GM19468 (cell line): ENCODE measurements around the gene B9D1.

ENCODE experiments used
- ATAC-seq: cut with Tn5 transposase; IDR thresholded peaks from one replicate; pipeline ENCODE4 v1.9.1; 2021; ENCODE audit warnings: mild to moderate bottlenecking, moderate library complexity, moderate number of reproducible peaks; ENCODE audit not compliant: unreplicated experiment; ENCODE audit errors: extremely low read depth

B9D1 gene

DNA sequence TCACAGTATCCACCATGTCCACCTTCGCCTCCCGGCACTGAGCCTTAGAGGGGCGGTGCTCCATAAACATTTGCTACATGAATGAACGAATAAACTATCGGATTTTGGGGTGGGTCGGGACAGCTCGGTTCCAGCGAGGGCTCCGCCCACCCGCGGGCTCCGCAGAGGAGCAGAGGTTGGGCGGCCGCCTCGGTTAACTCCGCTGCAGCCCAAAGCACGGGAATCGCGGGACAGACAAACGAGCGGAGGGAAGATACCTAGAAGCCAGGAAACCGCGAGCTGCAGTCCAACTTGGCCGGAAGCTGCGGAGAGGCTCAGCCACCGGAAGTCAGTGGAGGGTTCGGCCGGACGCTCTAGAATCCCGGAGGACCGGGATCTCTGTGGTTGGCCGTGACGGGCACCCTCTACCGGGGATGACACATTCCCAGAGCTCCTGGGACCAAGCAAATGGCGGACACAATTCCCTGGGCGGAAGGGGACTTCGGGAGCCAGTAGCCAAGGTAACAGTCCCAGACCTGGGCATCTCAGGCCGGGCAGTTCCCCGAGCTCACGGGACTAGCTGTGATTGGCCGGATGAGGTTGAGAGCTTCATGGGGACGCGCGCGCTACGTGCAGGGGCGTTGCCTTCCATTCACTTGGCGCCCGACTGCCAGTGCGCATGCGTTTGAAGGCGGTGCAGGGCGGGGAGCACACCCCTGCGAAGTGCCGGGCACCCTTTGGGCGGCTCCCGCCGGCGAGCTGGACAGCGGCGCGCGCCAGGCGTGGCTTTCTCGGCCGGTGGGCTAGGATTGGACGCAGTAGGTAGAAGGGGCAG is 15.3 kb upstream of the B9D1 start:
- peak; percentile 96 for ATAC-seq

DNA sequence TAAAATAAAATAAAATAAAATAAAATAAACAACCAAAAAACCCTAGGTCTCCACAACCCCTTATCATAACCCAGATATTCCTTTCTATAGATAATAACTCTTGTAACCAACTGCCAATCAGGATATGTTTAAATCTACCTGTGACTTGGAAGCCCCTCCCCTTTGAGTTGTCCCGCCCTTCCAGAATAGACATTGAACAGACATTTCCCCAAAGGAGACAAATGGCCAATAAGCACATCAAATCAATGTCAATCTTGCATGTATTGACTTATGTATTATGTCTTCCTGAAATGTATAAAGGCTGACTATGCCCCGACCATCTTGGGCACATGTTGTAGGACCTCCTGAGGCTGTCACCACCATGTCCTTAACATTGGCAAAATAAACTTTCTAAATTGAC is 14.3 kb upstream of the B9D1 start:
- no peak for ATAC-seq

DNA sequence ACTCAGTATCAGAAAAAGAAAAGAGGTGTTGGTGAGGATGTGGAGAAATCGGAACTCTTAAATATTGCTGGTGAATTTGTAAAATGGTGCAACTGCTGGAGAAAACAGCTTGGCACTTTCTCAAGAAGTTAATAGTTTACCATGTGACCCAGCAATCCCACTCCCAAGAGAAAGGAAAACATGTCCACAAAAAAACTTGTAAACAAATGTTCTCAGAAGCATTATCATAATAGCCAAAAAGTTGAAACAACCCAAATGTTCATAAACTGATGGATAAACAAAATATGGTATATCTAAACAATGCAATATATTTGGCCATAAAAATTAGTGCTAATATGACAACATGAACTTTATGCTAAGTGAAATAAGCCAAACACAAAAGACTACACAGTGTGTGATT is 13.2 kb upstream of the B9D1 start:
- no peak for ATAC-seq

DNA sequence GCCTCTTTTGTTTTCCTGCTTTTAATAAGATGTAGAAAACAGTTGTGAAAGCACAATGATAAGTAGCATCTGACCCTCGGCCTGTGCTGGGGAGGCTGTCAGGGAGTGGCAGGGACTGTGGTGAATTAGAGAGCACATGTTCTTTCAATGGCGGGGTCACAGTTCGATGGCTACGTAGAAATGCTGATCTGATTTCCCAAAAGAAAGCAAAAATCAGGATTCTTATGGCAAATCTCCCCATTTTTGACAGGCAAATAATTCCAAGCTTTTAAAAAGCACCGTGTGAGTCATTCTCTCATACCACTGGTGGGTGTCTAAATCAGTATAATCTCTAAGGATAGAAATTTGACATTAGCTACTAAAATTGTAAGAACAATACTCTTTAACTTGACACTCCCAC is 11.6 kb upstream of the B9D1 start:
- ATAC-seq, result no peak

DNA sequence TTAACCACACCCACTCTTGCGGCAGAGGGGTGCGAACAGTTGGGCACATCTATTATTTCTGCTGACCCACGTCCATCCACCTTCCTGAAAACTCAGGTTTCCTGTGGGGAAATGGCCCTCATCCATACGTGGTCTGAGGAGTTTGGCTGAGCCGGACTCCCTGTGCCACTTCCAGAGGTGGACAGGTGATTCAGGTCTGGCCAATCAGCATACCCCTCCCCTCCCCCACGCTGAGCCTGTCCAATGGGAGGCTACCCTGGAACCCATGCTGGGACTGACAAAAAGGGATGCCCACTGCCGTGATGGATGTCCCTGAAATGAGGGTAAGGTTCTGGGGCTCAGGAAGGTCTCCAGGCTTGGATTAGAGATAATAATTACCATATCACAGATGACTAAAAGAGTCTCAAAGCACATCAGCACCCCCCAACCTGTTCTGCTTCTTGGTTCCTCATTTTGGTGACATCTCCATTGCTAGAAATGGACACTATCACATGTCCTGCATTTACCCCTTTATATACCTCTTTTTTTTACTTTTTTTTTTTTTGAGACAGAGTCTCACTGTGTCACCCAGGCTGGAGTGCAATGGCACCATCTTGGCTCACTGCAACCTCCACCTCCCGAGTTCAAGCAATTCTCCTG is 10.5 kb upstream of the B9D1 start:
- ATAC-seq, result no peak

DNA sequence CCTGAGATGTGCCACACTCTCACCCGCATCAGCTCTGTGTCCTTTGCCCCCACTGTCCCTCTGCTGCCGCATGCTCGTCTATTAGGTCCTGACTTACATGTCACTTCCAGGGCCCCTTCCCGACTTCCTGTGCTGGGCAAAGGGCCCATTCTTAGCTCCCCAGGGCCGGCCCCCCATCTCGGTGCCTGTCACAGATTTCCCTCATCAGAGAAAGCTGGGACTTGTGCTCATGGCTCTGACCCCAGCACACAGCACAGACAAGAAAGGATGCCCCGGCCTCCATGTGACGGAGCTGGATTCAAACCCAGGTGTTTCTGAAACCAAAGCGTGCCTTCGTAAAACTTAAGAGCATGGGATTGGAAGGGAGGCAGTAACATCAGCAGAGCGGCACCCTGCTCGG is 9.9 kb upstream of the B9D1 start:
- no peak for ATAC-seq

DNA sequence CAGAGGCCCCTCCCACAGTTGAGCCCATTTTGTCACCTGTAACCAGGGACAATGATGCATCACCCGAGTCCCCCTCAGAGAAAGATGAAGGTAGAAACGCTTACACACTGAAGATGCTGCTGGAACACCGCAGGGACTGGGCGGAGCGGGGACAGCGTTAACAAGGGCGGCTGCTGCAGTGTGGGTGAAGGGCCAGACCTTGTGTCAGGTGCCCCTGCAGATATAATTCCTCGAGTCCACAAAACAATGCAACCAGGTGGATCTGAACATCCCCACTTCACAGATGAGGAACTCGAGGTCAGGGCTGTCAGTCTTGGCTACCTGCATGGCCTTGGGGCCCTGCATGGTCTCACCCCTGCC is 9.5 kb upstream of the B9D1 start:
- no peak for ATAC-seq

DNA sequence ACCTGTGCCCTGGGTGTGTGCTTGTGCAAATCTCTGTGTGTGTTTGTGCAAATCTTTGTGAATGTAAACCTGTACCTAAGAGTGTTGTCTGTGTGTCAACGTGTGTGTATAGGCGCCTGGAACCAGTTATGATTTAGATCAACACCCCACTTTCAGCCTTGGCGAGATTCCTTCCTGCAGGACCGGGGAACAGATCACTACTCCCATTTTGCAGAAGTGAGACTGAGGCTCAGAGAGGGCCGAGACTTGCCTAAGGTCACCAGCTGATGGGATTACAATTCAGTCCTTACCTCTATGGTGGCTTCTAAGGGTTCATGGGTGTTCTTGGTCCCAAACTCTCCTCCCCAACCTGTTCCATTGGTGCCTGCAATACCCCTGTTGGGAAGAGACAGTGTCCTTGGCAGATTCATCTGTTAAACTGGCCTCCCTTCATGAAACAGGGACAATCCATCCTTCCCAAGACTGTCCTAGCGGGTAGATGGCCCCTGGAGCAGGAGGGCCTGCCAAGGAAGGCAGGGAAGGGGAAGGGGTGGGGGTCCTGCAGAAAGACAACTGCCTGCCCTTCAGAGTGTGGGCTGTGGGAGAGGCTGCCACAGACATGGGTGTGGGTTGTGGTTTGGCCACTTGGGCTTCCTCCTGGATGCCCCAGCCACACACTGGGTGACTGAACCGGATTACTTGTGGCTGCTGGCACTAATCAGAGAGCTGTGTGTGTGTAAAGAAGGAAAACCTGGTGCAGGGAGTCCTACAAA is 8.9 kb upstream of the B9D1 start:
- no peak for ATAC-seq

DNA sequence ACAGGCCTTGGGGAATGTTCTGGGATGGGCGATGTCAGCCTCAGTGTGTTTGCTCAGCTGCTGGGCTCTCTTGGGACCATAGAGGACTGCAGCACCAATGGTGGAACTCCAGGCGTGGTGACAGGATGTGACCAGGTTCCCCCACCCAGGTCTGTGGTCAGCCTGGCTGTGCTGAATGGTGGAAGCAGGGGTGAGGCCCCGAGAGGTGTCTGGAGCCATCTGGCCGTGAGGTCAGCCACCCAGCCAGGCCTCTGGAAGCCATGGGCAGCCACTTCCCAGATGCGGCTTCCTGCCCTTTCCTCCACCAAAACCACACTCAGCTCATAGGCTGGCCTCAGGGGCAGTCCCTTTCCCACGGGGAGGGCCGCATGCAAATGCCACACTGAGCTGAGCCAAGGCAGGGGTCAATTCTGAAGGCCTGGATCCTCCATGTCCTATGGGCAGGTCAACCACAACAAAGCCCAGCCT is 8.0 kb upstream of the B9D1 start:
- no peak for ATAC-seq

DNA sequence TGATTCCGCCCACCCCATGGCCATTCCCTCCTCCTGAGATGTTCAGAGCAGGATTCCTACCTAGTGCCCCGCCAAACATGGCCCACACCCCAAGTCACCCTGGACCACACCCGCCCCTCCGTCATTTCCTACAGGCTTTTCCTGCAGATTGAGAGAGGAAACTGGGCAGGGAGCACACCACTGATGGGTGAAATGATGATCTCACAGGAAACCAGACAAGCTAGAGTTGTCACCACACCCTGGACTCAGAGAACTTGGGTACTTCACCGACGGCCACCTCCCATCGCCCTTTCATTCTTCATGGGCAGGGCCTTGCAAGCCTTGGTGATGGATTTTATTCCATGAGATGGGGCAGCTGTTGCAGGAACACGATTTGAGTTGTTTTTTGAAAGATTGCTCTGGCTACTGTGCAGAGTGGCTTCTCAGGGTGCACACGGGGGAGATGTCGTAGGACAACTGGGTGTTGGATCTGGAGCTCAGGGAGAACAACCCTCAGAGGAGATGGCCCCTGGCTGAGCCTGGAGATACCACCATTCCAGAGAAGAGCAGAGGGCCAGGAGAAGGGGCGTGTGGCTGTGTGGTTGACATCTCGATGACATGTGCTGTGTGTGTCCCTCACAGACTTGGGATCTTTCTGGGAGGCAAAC is 7.4 kb upstream of the B9D1 start:
- ATAC-seq, result no peak

DNA sequence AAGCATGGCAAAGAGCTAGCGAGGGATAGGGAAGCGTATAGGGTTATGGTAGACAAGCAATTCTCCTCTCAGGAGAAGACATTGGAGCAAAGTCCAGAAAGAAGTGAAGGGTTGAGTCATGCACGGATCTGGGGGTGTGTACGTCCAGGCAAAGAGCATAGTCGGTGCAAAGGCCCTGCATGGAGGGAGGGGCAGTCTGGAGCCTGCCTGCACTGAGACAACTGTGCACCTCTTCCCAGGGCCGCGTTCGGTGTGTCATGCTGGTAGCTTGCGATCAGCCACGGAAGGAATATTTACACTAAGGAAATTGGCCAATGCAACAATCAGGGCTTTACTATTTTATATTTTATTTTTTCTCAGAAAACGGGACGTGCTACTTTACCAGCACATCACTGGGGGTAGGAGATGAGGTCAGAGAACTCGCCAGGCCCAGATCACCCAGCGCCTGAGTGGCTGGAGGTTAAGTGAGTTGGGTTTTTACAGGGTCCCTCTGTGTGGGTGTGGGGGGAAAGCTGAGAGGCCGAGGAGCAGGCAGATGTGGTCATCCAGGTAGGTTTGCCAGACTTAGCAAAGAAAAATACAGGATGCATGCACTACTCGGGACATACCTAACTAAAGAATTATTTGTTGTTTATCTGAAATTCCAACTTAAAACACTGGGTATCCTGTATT is 6.7 kb upstream of the B9D1 start:
- ATAC-seq, result no peak

DNA sequence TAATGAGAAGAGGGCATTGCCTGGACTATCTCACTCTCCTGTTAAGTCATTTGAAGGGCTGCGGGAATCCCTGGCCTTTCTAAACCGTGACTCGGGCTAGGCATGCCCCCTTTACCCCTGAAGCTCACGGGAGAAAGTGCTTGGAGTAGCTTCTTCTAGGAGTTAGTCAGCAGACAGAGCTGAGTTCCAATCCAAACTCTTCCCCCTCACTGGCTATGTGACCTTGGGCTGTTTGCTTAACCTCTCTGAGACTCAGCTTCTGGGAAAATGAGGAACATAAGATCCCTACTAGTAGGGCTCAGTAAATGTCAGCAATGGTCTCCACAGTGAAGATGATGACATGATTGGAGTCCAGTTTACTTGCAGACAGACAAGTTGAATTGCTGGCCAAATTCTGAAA is 5.7 kb upstream of the B9D1 start:
- no peak for ATAC-seq

DNA sequence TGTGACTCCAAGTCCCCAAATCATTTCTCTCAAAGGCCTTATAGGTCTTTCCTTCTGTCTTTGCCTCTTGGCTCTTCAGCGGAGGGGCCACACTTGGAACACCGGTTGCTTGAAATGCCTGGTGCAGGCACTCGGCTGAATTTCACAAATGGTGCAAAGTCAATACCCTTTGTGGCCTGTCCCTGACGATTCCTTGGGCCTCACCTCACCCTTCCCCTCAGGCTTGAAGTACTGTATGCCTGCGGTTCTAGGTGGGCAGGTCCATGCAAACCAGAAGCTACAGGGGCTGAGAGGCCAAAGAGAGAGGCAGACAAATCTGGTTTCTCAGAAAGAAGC is 4.1 kb upstream of the B9D1 start:
- ATAC-seq, result no peak

DNA sequence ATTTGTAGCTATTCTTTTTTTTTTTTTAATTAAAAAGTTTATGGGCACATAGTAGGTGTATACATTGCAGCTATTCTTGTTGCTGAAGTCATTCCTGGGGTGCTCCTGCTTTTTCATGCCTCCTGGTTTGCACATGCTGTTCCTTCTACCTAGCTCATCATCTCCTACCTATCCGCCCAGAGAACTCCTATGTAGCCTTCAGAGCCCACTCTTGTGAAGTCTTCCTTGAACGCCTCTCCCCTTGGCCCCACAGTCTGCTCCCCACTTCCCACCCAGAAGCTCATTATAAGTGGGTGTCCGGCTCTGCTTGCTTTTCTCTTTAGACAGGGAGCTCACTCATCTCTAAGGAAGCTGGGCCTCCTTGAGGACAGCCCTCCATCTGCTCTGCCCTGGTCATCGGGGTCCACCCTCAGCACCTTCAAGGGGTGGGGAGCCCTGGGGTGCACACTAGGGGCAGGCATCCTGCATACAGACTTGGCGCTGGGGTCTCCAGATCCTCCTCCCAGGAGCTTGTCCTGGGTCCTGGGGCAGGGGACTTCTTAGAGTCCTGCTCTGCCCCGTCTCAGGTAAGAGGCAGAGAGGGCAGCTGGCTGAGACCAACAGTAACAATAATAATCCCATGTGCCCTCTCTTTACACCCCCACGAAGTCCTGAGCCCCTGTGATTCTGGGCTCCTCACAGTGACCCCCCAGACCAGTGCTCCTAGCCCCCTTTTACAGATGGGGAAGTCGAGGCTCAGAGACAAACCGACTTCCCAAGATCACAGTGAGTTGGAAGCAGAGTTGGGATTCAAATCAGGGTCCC is 3.5 kb upstream of the B9D1 start:
- no peak for ATAC-seq

DNA sequence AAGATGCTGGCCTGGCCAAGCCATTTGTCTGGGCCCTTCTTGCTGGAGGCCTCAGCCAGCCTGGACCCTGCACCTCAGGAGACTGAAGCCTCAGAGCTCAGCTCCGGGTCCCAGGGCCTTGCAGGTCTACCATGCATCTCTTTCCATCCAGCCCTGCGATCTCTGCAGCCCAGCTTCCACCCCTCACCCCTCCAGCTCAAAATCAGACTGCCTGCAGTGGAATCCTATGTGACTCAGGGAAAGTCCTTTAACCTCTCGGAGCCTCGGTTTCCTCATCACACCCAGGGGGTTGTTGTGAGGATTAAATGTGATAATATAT is 2.9 kb upstream of the B9D1 start:
- no peak for ATAC-seq

DNA sequence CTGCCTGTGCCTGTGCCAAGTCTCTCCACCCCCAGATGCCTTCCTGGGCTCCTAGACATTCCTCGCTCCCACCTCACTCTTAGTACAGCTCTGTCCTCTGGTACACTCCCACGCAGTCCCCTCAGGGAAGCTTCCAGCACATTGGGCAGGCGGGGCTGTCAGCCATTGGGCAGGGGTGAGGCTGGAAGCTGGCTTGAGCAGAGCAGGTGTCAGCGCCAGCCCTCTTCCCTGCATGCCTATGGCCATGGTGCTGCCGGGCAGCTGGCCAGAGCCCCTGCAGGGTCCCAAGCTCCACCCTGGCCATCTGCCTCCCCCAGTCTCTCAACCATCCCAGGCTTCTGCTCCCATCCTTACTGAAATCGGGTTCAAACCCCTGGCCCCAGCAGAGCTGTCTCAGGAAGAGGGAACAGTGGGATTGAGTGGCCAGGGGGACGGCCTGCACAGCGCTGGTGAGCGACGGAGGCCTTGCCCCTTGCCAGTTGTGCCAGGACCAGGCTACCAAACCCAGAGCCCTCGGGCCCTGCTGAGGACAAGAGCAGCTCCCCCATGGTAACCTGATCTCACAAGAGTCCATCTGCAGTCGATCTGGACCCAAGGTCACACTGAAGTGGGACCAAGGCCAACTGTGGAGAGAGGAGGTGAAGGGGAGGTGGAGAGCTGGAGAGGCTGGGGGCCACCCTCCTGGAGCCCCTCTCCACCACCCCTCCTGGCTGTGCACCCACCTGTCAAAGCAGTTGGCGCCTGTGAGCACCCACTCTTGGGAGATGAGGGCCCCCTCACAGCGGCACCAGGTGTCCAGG is 2.4 kb upstream of the B9D1 start:
- ATAC-seq, result no peak

DNA sequence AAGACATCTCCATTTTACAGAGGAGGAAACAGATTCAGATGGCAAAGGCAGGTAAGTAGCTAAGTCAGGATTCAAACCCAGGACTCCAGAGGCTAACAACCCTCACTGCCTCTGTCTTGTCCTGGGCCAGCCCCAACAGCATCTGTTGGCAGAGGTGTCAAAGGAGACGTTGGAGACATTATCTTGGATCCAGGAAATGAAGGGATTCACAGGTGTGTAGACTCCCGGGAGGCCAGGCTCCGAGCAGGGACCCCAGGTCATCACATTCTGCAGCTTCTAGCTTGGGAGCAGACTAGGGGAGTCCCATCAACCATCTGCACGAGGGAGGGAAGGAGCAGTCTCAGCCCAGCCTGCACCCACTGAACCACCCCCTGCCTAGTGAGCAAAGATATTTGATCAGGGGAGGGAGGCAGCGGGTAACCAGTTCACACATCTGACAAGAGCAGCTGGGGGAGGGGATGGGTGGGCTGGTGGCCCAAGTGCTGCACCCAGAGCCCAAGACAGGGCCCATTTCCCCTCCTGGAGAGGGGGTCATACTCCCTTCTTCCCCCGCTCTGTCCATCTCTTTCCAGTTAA is 1.0 kb upstream of the B9D1 start:
- no peak for ATAC-seq

DNA sequence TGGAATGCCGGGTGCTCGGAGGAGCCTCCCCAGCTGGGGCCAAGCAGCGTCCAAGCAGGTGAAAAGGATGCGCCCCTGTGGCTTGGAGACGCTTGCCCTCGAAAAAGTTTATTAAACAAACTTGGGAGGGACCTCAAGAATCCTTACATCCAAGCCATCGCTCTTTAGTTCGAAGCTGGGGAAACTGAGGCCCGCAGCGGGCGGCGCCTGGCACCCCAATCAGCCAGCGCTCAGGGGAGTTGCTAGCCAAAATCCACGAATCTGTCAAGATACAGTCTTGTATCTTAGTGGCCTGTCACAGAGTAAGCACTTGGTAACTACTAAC is 553 bp upstream of the B9D1 start:
- no peak for ATAC-seq

DNA sequence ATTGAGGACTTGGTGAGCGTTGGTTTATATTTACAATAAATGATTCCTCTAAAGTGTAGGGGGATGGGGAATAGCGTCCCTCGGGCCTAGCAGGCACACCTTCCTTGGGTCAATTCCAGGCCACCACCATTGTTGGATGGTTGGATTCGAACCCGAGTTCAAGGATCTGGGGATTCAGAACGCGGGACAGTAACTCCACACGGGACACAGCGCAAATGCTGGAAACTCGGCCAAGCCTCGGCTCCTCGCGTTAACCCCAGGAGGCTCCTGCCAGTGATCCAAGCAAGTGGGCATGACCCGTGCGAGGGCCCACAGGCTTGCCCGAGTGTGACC is 613 bp downstream of the B9D1 start:
- no peak for ATAC-seq
